Uterus (tissue), 4 donors: ENCODE measurements around the gene RNU7-1. TPM values are rescaled to one million over a fixed set of nuclear protein-coding genes. Genes with fewer than 3 reads are reported as not detected.

Source experiments
- microRNA counts, 2 donors: library from miRNA; unstranded; fragments of <30 nt; microRNA quantifications; one replicate each; lab custom pipeline; 2016 to 2017
- microRNA-seq: library from miRNA; unstranded; fragments of <30 nt; microRNA quantifications from one replicate; pipeline ENCODE4, GENCODE V29; 2016; ENCODE audit warnings: borderline microRNAs expressed, borderline replicate concordance
- small RNA-seq: library from RNA; depleted of rRNA; stranded (forward); fragments of <200 nt; gene quantifications from one replicate; pipeline ENCODE3, GENCODE V24; 2016
- total RNA-seq, 4 donors: library from RNA; depleted of rRNA in 3 of 4; stranded (reverse); fragments of >200 nt in 3 of 4; gene quantifications; one replicate each; pipeline versions ENCODE4 v1.1.0 to v1.2.4, GENCODE V29; 2014 to 2023
- donor health status: DM: yes; HTN: yes; CAD: no.

RNU7-1 gene
- total RNA-seq, 4 donors from 2014 or later, result not detected

MicroRNAs within 50 kb of the gene (microRNA counts, 767-probe panel; counts per million panel counts)
- 0 counts per million in 2 donors for microRNA hsa-miR-141-3p (lab: Ali Mortazavi, UCI)
- 0 counts per million in 2 donors for microRNA hsa-miR-200c-3p (lab: Ali Mortazavi, UCI)

Small RNA genes within 50 kb of the gene (microRNA-seq; reads per million reads assigned to microRNA genes)
- gene MIR141 (2.9 reads per million), gene MIR200C (137 reads per million, percentile 61 among the genes with 10 or more reads in this experiment)

Small RNA genes within 50 kb of the gene (small RNA-seq; reads per million reads assigned to genes)
- 0.24 reads per million for gene MIR141
- gene MIR200C, result 0.18 reads per million
- gene RNU7-1, result not detected
- gene SCARNA12, result 0.36 reads per million

Other genes starting within 250 kb of the RNU7-1 start
- 10 to 100 TPM in 1 of 4 donors, 1 to 10 TPM in 1, under 1 TPM in 1, not detected in 1; 0.55 to 11.5 (median 1.5) TPM for gene PIANP, start 243.0 kb upstream of the RNU7-1 start, total RNA-seq
- gene COPS7A, start 219.8 kb upstream of the RNU7-1 start, total RNA-seq, result 10 to 100 TPM; 35.6 to 50.3 (median 37.7) TPM
- gene MLF2, start 190.7 kb upstream of the RNU7-1 start, total RNA-seq, result 100 to 1,000 TPM; 124 to 408 (median 147) TPM
- gene PTMS, start 177.5 kb upstream of the RNU7-1 start, total RNA-seq, result 100 to 1,000 TPM; 105 to 853 (median 140) TPM
- gene LAG3, start 171.3 kb upstream of the RNU7-1 start, total RNA-seq, result 10 to 100 TPM in 1 of 4 donors, 1 to 10 TPM in 2, under 1 TPM in 1; 0.41 to 14.6 (median 4.0) TPM
- 10 to 100 TPM in 2 of 4 donors, 1 to 10 TPM in 2; 1.0 to 24.3 (median 10.4) TPM for gene CD4, start 154.3 kb upstream of the RNU7-1 start, total RNA-seq
- 10 to 100 TPM in 1 of 4 donors, 1 to 10 TPM in 2, under 1 TPM in 1; 0.29 to 23.1 (median 3.4) TPM for gene GPR162, start 122.0 kb upstream of the RNU7-1 start, total RNA-seq
- gene P3H3, start 115.4 kb upstream of the RNU7-1 start, total RNA-seq, result 10 to 100 TPM; 27.4 to 90.1 (median 59.9) TPM
- gene GNB3, start 102.9 kb upstream of the RNU7-1 start, total RNA-seq, result 10 to 100 TPM in 1 of 4 donors, 1 to 10 TPM in 1, under 1 TPM in 1, not detected in 1; under 0.01 to 18.3 (median 2.7) TPM
- gene CDCA3, start 92.5 kb upstream of the RNU7-1 start, total RNA-seq, result 1 to 10 TPM in 1 of 4 donors, under 1 TPM in 1, not detected in 2; 0.76 to 9.6 TPM
- gene USP5, start 91.7 kb upstream of the RNU7-1 start, total RNA-seq, result 10 to 100 TPM; 37.1 to 68.6 (median 52.8) TPM
- 100 to 1,000 TPM; 159 to 307 (median 240) TPM for gene TPI1, start 76.3 kb upstream of the RNU7-1 start, total RNA-seq
- 10 to 100 TPM in 1 of 4 donors, 1 to 10 TPM in 3; 2.8 to 11.3 (median 5.0) TPM for gene SPSB2, start 70.5 kb upstream of the RNU7-1 start, total RNA-seq
- 10 to 100 TPM in 2 of 4 donors, 1 to 10 TPM in 1, under 1 TPM in 1; 0.29 to 13.5 (median 10.6) TPM for gene LRRC23, start 39.0 kb upstream of the RNU7-1 start, total RNA-seq
- gene ENO2, start 29.2 kb upstream of the RNU7-1 start, total RNA-seq, result 10 to 100 TPM in 3 of 4 donors, 1 to 10 TPM in 1; 9.7 to 84.7 (median 24.4) TPM
- 100 to 1,000 TPM in 1 of 4 donors, 10 to 100 TPM in 3; 10.8 to 283 (median 28.7) TPM for gene ATN1, start 15.9 kb upstream of the RNU7-1 start, total RNA-seq
- 1,000 to 10,000 TPM in 2 of 4 donors, 100 to 1,000 TPM in 2; 259 to 2,496 (median 1,289) TPM for gene C12orf57, start 206 bp downstream of the RNU7-1 start, total RNA-seq
- gene PTPN6, start 7.5 kb downstream of the RNU7-1 start, total RNA-seq, result 10 to 100 TPM in 2 of 4 donors, under 1 TPM in 2; 0.59 to 19.8 (median 5.9) TPM
- 100 to 1,000 TPM; 129 to 167 (median 145) TPM for gene PHB2, start 26.8 kb downstream of the RNU7-1 start, total RNA-seq
- 10 to 100 TPM; 25.9 to 62.8 (median 44.0) TPM for gene EMG1, start 27.1 kb downstream of the RNU7-1 start, total RNA-seq
- 10 to 100 TPM; 10.2 to 45.1 (median 17.1) TPM for gene LPCAT3, start 74.7 kb downstream of the RNU7-1 start, total RNA-seq
- 100 to 1,000 TPM; 172 to 554 (median 468) TPM for gene C1S, start 116.9 kb downstream of the RNU7-1 start, total RNA-seq
- 100 to 1,000 TPM; 128 to 571 (median 411) TPM for gene C1R, start 148.6 kb downstream of the RNU7-1 start, total RNA-seq
- gene C1RL, start 165.4 kb downstream of the RNU7-1 start, total RNA-seq, result 100 to 1,000 TPM in 1 of 4 donors, 10 to 100 TPM in 3; 15.4 to 121 (median 37.4) TPM
- 10 to 100 TPM in 1 of 4 donors, 1 to 10 TPM in 2, not detected in 1; 2.4 to 26.5 (median 8.2) TPM for gene RBP5, start 185.1 kb downstream of the RNU7-1 start, total RNA-seq
- 100 to 1,000 TPM in 1 of 4 donors, 10 to 100 TPM in 3; 48.1 to 113 (median 94.7) TPM for gene CLSTN3, start 186.6 kb downstream of the RNU7-1 start, total RNA-seq
- gene PEX5, start 245.9 kb downstream of the RNU7-1 start, total RNA-seq, result 10 to 100 TPM; 51.8 to 67.4 (median 58.0) TPM